Esophagus muscularis mucosa (tissue), 4 donors: ENCODE data around the gene RSL24D1. TPM values are rescaled to one million over a fixed set of nuclear protein-coding genes. Genes with fewer than 3 reads are reported as not detected.

Experiments
- DNase-seq: peaks from one replicate; pipeline ENCODE4 v3.0.0-alpha.2; 2017; ENCODE audit errors: extremely low spot score
- H3K27ac ChIP-seq, 4 donors: fragments of 200-600 bp; sonication (generic); replicated peaks in 1 of 4; 1 replicate in 3 of 4; 2 replicates in 1 of 4; pipeline ENCODE4 v1.5.1; 2016 to 2019; ENCODE audit warnings: mild to moderate bottlenecking in 1 of 4
- H3K27me3 ChIP-seq, 4 donors: fragments of 200-600 bp; sonication (generic); one replicate each; pipeline versions ENCODE4 v1.5.1 to v1.6.0; 2016 to 2019
- H3K36me3 ChIP-seq, 4 donors: fragments of 200-600 bp; sonication (generic); one replicate each; pipeline ENCODE4 v1.5.1; 2016 to 2019
- H3K4me1 ChIP-seq, 4 donors: fragments of 200-600 bp; sonication (generic); one replicate each; pipeline ENCODE4 v1.5.1; 2016 to 2019
- H3K4me3 ChIP-seq, 4 donors: fragments of 200-600 bp; sonication (generic); 1 replicate in 2 of 4; 2 replicates in 2 of 4; pipeline ENCODE4 v1.5.1; 2016 to 2019; ENCODE audit warnings: mild to moderate bottlenecking in 4 of 4, moderate library complexity in 1 of 4
- H3K9me3 ChIP-seq, 4 donors: fragments of 200-600 bp; sonication (generic); 1 replicate in 3 of 4; 2 replicates in 1 of 4; pipeline ENCODE4 v1.5.1; 2016 to 2019
- CTCF ChIP-seq, 3 experiments: fragments of 200-600 bp in 2 of 3; fragments of 450-650 bp in 1 of 3; sonication (generic) in 2 of 3; IDR thresholded peaks; one replicate each; pipeline ENCODE4 v1.5.1; 2017 to 2019; ENCODE audit warnings: antibody characterized with exemption in 3 of 3, mild to moderate bottlenecking in 2 of 3, moderate library complexity in 1 of 3
- EP300 ChIP-seq: sonication (generic); formaldehyde crosslinking; IDR thresholded peaks from one replicate; pipeline ENCODE4 v1.6.1; 2017; ENCODE audit warnings: antibody characterized with exemption
- POLR2A ChIP-seq: fragments of 450-650 bp; IDR thresholded peaks from one replicate; pipeline ENCODE4 v1.6.1; 2017; ENCODE audit warnings: antibody characterized with exemption, moderate library complexity, mild to moderate bottlenecking, low read depth
- POLR2AphosphoS5 ChIP-seq, 2 donors: sonication (generic); formaldehyde crosslinking; IDR thresholded peaks; one replicate each; pipeline ENCODE4 v1.6.1; 2017; ENCODE audit warnings: antibody characterized with exemption in 2 of 2
- WGBS: methylation state at CpG from one replicate; pipeline ENCODE4 v1.1.5; 2018; 5-methylcytosine and 5-hydroxymethylcytosine counted together
- intact Hi-C: fragments of 100-400 bp; cut with DNase I; formaldehyde crosslinking; loops from one replicate; pipeline ENCODE4 v1.15.1; 2023
- total RNA-seq, 4 donors: library from RNA; depleted of rRNA; stranded (reverse); fragments of >200 nt; gene quantifications; one replicate each; pipeline versions ENCODE4 v1.1.0 to v1.2.1, GENCODE V29; 2016

The RSL24D1 gene
- total RNA-seq, 4 donors from 2014 or later: 49.8 to 92.4 (median 75.5) TPM

GRCh38 chr15:55198706-55199105, 2.0 kb upstream of the RSL24D1 start:
- intact Hi-C loops: loop anchor here (10.0 kb wide), 1 partner anchor 206 kb away; the partner anchor contains the start of genes CCPG1 and PIERCE2
- no peaks in the 10 kb centered on the region for H3K27me3 ChIP-seq
- DNase-seq: no peak
- 85% methylated on average over 3 of the region's 3 CpGs for WGBS
- H3K4me1 ChIP-seq: peaks cover 10 to 32% (median 27%) of the 10 kb centered on the region in 4 donors
- H3K27ac ChIP-seq: no peak overlapping the region
- H3K9me3 ChIP-seq: no peaks in the 10 kb centered on the region
- TF ChIP-seq EP300 (no peak), POLR2A (no peak), POLR2AphosphoS5 (IDR thresholded peaks at IDR 0.05) (no peak), CTCF (IDR thresholded peaks at IDR 0.05) (no peak)
- H3K4me3 ChIP-seq: no peak overlapping the region
- H3K36me3 ChIP-seq: no peaks in the 10 kb centered on the region

- intact Hi-C loops: loop anchor here (10.0 kb wide), 1 partner anchor 207 kb away; the partner anchor contains the start of genes CCPG1 and PIERCE2
- Histone ChIP-seq H3K36me3 (no peaks in the 10 kb centered on the region), H3K4me1 (peaks cover 10 to 41% (median 35%) of the 10 kb centered on the region in 4 donors), H3K4me3 (peak overlapping the region; percentile 76 to 87 (median 83)), H3K27me3 (no peaks in the 10 kb centered on the region), H3K9me3 (no peaks in the 10 kb centered on the region), H3K27ac (peak overlapping the region; percentile 90 to 94 (median 91))
- TF ChIP-seq POLR2A (no peak), POLR2AphosphoS5 (IDR thresholded peaks at IDR 0.05) (no peak), EP300 (no peak), CTCF (IDR thresholded peaks at IDR 0.05) (no peak)
- WGBS: 61% methylated on average over 4 of the region's 4 CpGs
- DNase-seq: no peak
Observed at GRCh38 chr15:55197719-55198118, 978 bp upstream of the RSL24D1 start.

GRCh38 chr15:55197362-55197705, 593 bp upstream of the RSL24D1 start:
- Histone ChIP-seq H3K36me3 (peaks cover 0 to 4% (median 2%) of the 10 kb centered on the region in 4 donors), H3K4me1 (peaks cover 10 to 45% (median 35%) of the 10 kb centered on the region in 4 donors), H3K4me3 (peak overlapping the region; percentile 76 to 87 (median 83)), H3K27me3 (no peaks in the 10 kb centered on the region), H3K27ac (peak overlapping the region; percentile 90 to 94 (median 91)), H3K9me3 (no peaks in the 10 kb centered on the region)
- intact Hi-C loops: loop anchor here (10.0 kb wide), 1 partner anchor 207 kb away; the partner anchor contains the start of genes CCPG1 and PIERCE2
- 2% methylated on average over 10 of the region's 10 CpGs for WGBS
- no peak for TF ChIP-seq CTCF (IDR thresholded peaks at IDR 0.05)
- TF ChIP-seq EP300: no peak
- TF ChIP-seq POLR2AphosphoS5 (IDR thresholded peaks at IDR 0.05): no peak
- no peak for TF ChIP-seq POLR2A
- no peak for DNase-seq

- Histone ChIP-seq H3K4me1 (peaks cover 10 to 49% (median 40%) of the 10 kb centered on the region in 4 donors), H3K36me3 (peaks cover 0 to 17% (median 13%) of the 10 kb centered on the region in 4 donors), H3K27me3 (no peaks in the 10 kb centered on the region), H3K4me3 (peak overlapping the region; percentile 76 to 87 (median 83)), H3K9me3 (no peaks in the 10 kb centered on the region), H3K27ac (peak overlapping the region; percentile 90 to 94 (median 91))
- DNase-seq: no peak
- 3% methylated on average over 9 of the region's 9 CpGs for WGBS
- TF ChIP-seq EP300: no peak
- TF ChIP-seq CTCF (IDR thresholded peaks at IDR 0.05): no peak
- TF ChIP-seq POLR2A: no peak
- TF ChIP-seq POLR2AphosphoS5 (IDR thresholded peaks at IDR 0.05): no peak
- intact Hi-C loops: loop anchor here (10.0 kb wide), 1 partner anchor 209 kb away; the partner anchor contains the start of genes CCPG1 and PIERCE2
Observed at GRCh38 chr15:55195996-55196395, 745 bp downstream of the RSL24D1 start.

- intact Hi-C loops: loop anchor here (10.0 kb wide), 1 partner anchor 211 kb away; the partner anchor contains the start of genes CCPG1 and PIERCE2
- peaks cover 10 to 49% (median 40%) of the 10 kb centered on the region in 4 donors for H3K4me1 ChIP-seq
- no peaks in the 10 kb centered on the region for H3K27me3 ChIP-seq
- TF ChIP-seq POLR2A (no peak), CTCF (IDR thresholded peaks at IDR 0.05) (no peak), POLR2AphosphoS5 (IDR thresholded peaks at IDR 0.05) (no peak), EP300 (no peak)
- no peaks in the 10 kb centered on the region for H3K9me3 ChIP-seq
- no peak overlapping the region for H3K4me3 ChIP-seq
- no peak for DNase-seq
- no peak overlapping the region for H3K27ac ChIP-seq
- H3K36me3 ChIP-seq: peaks cover 0 to 34% (median 24%) of the 10 kb centered on the region in 4 donors
Observed at GRCh38 chr15:55194256-55194655, 2.5 kb downstream of the RSL24D1 start.
